HG03457 (cell line): ENCODE data around the gene MUSTN1.

Source experiments
- ATAC-seq: cut with Tn5 transposase; IDR thresholded peaks from one replicate; pipeline ENCODE4 v1.9.1; 2021; ENCODE audit warnings: moderate number of reproducible peaks; ENCODE audit not compliant: unreplicated experiment

Gene MUSTN1

GRCh38 chr3:52834871-52835501 lies at the start of gene MUSTN1:
MUSTN1 (minus strand) TSS chr3:52835019; CDS start chr3:52834948, 71 bp downstream.
- ATAC-seq, result no peak

GRCh38 chr3:52882377-52882776 lies 47.6 kb upstream of the MUSTN1 start:
- no peak for ATAC-seq

- ATAC-seq, result no peak
Observed at GRCh38 chr3:52881871-52882270, 47.1 kb upstream of the MUSTN1 start.

GRCh38 chr3:52880474-52880873 lies 45.7 kb upstream of the MUSTN1 start:
- no peak for ATAC-seq

- no peak for ATAC-seq
Observed at GRCh38 chr3:52880047-52880446, 45.2 kb upstream of the MUSTN1 start.

- no peak for ATAC-seq
Observed at GRCh38 chr3:52879581-52879980, 44.8 kb upstream of the MUSTN1 start.

- no peak for ATAC-seq
Observed at GRCh38 chr3:52879090-52879489, 44.3 kb upstream of the MUSTN1 start.

GRCh38 chr3:52877085-52877484 lies 42.3 kb upstream of the MUSTN1 start:
- no peak for ATAC-seq

- no peak for ATAC-seq
Observed at GRCh38 chr3:52874864-52875587, 40.2 kb upstream of the MUSTN1 start.

- no peak for ATAC-seq
Observed at GRCh38 chr3:52874160-52874701, 39.4 kb upstream of the MUSTN1 start.

GRCh38 chr3:52873433-52874159 lies 38.8 kb upstream of the MUSTN1 start:
- ATAC-seq, result no peak

- ATAC-seq, result no peak
Observed at GRCh38 chr3:52872245-52872644, 37.4 kb upstream of the MUSTN1 start.

GRCh38 chr3:52871761-52872160 lies 36.9 kb upstream of the MUSTN1 start:
- no peak for ATAC-seq

- ATAC-seq, result no peak
Observed at GRCh38 chr3:52870471-52870870, 35.7 kb upstream of the MUSTN1 start.

GRCh38 chr3:52866427-52866826 lies 31.6 kb upstream of the MUSTN1 start:
- ATAC-seq, result no peak

- ATAC-seq, result no peak
Observed at GRCh38 chr3:52865994-52866393, 31.2 kb upstream of the MUSTN1 start.

- no peak for ATAC-seq
Observed at GRCh38 chr3:52860424-52860768, 25.6 kb upstream of the MUSTN1 start.

- ATAC-seq, result no peak
Observed at GRCh38 chr3:52859686-52860423, 25.0 kb upstream of the MUSTN1 start.

- ATAC-seq, result no peak
Observed at GRCh38 chr3:52857864-52858263, 23.0 kb upstream of the MUSTN1 start.

- no peak for ATAC-seq
Observed at GRCh38 chr3:52857133-52857532, 22.3 kb upstream of the MUSTN1 start.

- no peak for ATAC-seq
Observed at GRCh38 chr3:52856666-52857065, 21.8 kb upstream of the MUSTN1 start.
